ENCODE data around the gene TTC31.
"Not testable (repeated sequence)": the region's sequence is repeated elsewhere in the genome, so short reads cannot be mapped to it uniquely, and the experiment has no call there.

TTC31 gene

GRCh38 chr2:74472945-74473258 is 10.0 kb upstream of the TTC31 start:
- DNase-seq (ENCODE audit: low read depth) = no peak
- Histone ChIP-seq H3K27me3 (replicated peaks; ENCODE audit: control insufficient read depth, insufficient read depth, low read length) (no peaks in the 10 kb centered on the region), H3K4me3 (ENCODE audit: low read length) (peak overlapping the region; percentile 94), H3K9ac (ENCODE audit: low read length) (peak overlapping the region; percentile 98), H3K9me3 (ENCODE audit: control insufficient read depth, low read length) (no peaks in the 10 kb centered on the region), H3K4me1 (ENCODE audit: control insufficient read depth, insufficient read depth, low read length) (peaks cover 13% of the 10 kb centered on the region), H3K36me3 (ENCODE audit: control insufficient read depth, insufficient read depth, low read length, severe bottlenecking) (peaks cover 25% of the 10 kb centered on the region)

- H3K27me3 ChIP-seq (replicated peaks; ENCODE audit: control insufficient read depth, insufficient read depth, low read length) = no peaks in the 10 kb centered on the region
- no peaks in the 10 kb centered on the region for H3K9me3 ChIP-seq (ENCODE audit: control insufficient read depth, low read length)
- H3K9ac ChIP-seq (ENCODE audit: low read length) = no peak overlapping the region
- H3K4me3 ChIP-seq (ENCODE audit: low read length) = no peak overlapping the region
- no peak for DNase-seq (ENCODE audit: low read depth)
- peaks cover 29% of the 10 kb centered on the region for H3K36me3 ChIP-seq (ENCODE audit: control insufficient read depth, insufficient read depth, low read length, severe bottlenecking)
- peaks cover 13% of the 10 kb centered on the region for H3K4me1 ChIP-seq (ENCODE audit: control insufficient read depth, insufficient read depth, low read length)
Measured at GRCh38 chr2:74474481-74474880, 8.4 kb upstream of the TTC31 start.

GRCh38 chr2:74474899-74475298 is 8.0 kb upstream of the TTC31 start:
- peaks cover 13% of the 10 kb centered on the region for H3K4me1 ChIP-seq (ENCODE audit: control insufficient read depth, insufficient read depth, low read length)
- no peaks in the 10 kb centered on the region for H3K9me3 ChIP-seq (ENCODE audit: control insufficient read depth, low read length)
- no peak overlapping the region for H3K9ac ChIP-seq (ENCODE audit: low read length)
- H3K27me3 ChIP-seq (replicated peaks; ENCODE audit: control insufficient read depth, insufficient read depth, low read length) = no peaks in the 10 kb centered on the region
- DNase-seq (ENCODE audit: low read depth) = peak; percentile 25
- H3K36me3 ChIP-seq (ENCODE audit: control insufficient read depth, insufficient read depth, low read length, severe bottlenecking) = peaks cover 33% of the 10 kb centered on the region
- H3K4me3 ChIP-seq (ENCODE audit: low read length) = no peak overlapping the region

- H3K27me3 ChIP-seq (replicated peaks; ENCODE audit: control insufficient read depth, insufficient read depth, low read length) = no peaks in the 10 kb centered on the region
- peak overlapping the region; percentile 100 for H3K4me3 ChIP-seq (ENCODE audit: low read length)
- peak; percentile 28 for DNase-seq (ENCODE audit: low read depth)
- peaks cover 20% of the 10 kb centered on the region for H3K4me1 ChIP-seq (ENCODE audit: control insufficient read depth, insufficient read depth, low read length)
- H3K9ac ChIP-seq (ENCODE audit: low read length) = peak overlapping the region; percentile 93
- H3K36me3 ChIP-seq (ENCODE audit: control insufficient read depth, insufficient read depth, low read length, severe bottlenecking) = peaks cover 24% of the 10 kb centered on the region
- H3K9me3 ChIP-seq (ENCODE audit: control insufficient read depth, low read length) = no peaks in the 10 kb centered on the region
Measured at GRCh38 chr2:74481431-74481830, 1.4 kb upstream of the TTC31 start.

GRCh38 chr2:74481961-74482800 is 700 bp upstream of the TTC31 start:
- Histone ChIP-seq H3K9me3 (ENCODE audit: control insufficient read depth, low read length) (no peaks in the 10 kb centered on the region), H3K27me3 (replicated peaks; ENCODE audit: control insufficient read depth, insufficient read depth, low read length) (no peaks in the 10 kb centered on the region), H3K4me1 (ENCODE audit: control insufficient read depth, insufficient read depth, low read length) (peaks cover 20% of the 10 kb centered on the region), H3K9ac (ENCODE audit: low read length) (peak overlapping the region; percentile 93), H3K4me3 (ENCODE audit: low read length) (peak overlapping the region; percentile 100), H3K36me3 (ENCODE audit: control insufficient read depth, insufficient read depth, low read length, severe bottlenecking) (peaks cover 22% of the 10 kb centered on the region)
- peak; percentile 63 for DNase-seq (ENCODE audit: low read depth)

- Histone ChIP-seq H3K36me3 (ENCODE audit: control insufficient read depth, insufficient read depth, low read length, severe bottlenecking) (peaks cover 17% of the 10 kb centered on the region), H3K9ac (ENCODE audit: low read length) (peak overlapping the region; percentile 93), H3K4me1 (ENCODE audit: control insufficient read depth, insufficient read depth, low read length) (peaks cover 23% of the 10 kb centered on the region), H3K4me3 (ENCODE audit: low read length) (peak overlapping the region; percentile 100)
- DNase-seq (ENCODE audit: low read depth); H3K27me3 ChIP-seq (replicated peaks; ENCODE audit: control insufficient read depth, insufficient read depth, low read length); H3K9me3 ChIP-seq (ENCODE audit: control insufficient read depth, low read length): not testable (repeated sequence)
Measured at GRCh38 chr2:74483675-74484164, 839 bp downstream of the TTC31 start.

- Histone ChIP-seq H3K4me1 (ENCODE audit: control insufficient read depth, insufficient read depth, low read length) (peaks cover 17% of the 10 kb centered on the region), H3K9ac (ENCODE audit: low read length) (no peak overlapping the region), H3K36me3 (ENCODE audit: control insufficient read depth, insufficient read depth, low read length, severe bottlenecking) (peaks cover 12% of the 10 kb centered on the region), H3K9me3 (ENCODE audit: control insufficient read depth, low read length) (no peaks in the 10 kb centered on the region), H3K4me3 (ENCODE audit: low read length) (no peak overlapping the region), H3K27me3 (replicated peaks; ENCODE audit: control insufficient read depth, insufficient read depth, low read length) (no peaks in the 10 kb centered on the region)
- DNase-seq (ENCODE audit: low read depth) = no peak
Measured at GRCh38 chr2:74486141-74486540, 3.3 kb downstream of the TTC31 start.

- Histone ChIP-seq H3K9ac (ENCODE audit: low read length) (no peak overlapping the region), H3K9me3 (ENCODE audit: control insufficient read depth, low read length) (no peaks in the 10 kb centered on the region), H3K36me3 (ENCODE audit: control insufficient read depth, insufficient read depth, low read length, severe bottlenecking) (peaks cover 40% of the 10 kb centered on the region), H3K4me1 (ENCODE audit: control insufficient read depth, insufficient read depth, low read length) (peaks cover 3% of the 10 kb centered on the region), H3K4me3 (ENCODE audit: low read length) (no peak overlapping the region), H3K27me3 (replicated peaks; ENCODE audit: control insufficient read depth, insufficient read depth, low read length) (no peaks in the 10 kb centered on the region)
- DNase-seq (ENCODE audit: low read depth) = no peak
Measured at GRCh38 chr2:74488643-74489481, 6.0 kb downstream of the TTC31 start.

- DNase-seq (ENCODE audit: low read depth) = no peak
- H3K36me3 ChIP-seq (ENCODE audit: control insufficient read depth, insufficient read depth, low read length, severe bottlenecking) = peaks cover 46% of the 10 kb centered on the region
Measured at GRCh38 chr2:74489906-74490305, 7.0 kb downstream of the TTC31 start.

GRCh38 chr2:74491648-74492544 is 9.0 kb downstream of the TTC31 start:
- Histone ChIP-seq H3K9me3 (ENCODE audit: control insufficient read depth, low read length) (no peaks in the 10 kb centered on the region), H3K4me3 (ENCODE audit: low read length) (no peak overlapping the region), H3K4me1 (ENCODE audit: control insufficient read depth, insufficient read depth, low read length) (peaks cover 3% of the 10 kb centered on the region), H3K9ac (ENCODE audit: low read length) (no peak overlapping the region), H3K27me3 (replicated peaks; ENCODE audit: control insufficient read depth, insufficient read depth, low read length) (no peaks in the 10 kb centered on the region), H3K36me3 (ENCODE audit: control insufficient read depth, insufficient read depth, low read length, severe bottlenecking) (peaks cover 46% of the 10 kb centered on the region)
- DNase-seq (ENCODE audit: low read depth) = no peak

More at GRCh38 chr2:74489906-74490305, 7.0 kb downstream of the TTC31 start:
- no peak overlapping the region for H3K4me3 ChIP-seq (ENCODE audit: low read length)
- no peaks in the 10 kb centered on the region for H3K9me3 ChIP-seq (ENCODE audit: control insufficient read depth, low read length)
- H3K9ac ChIP-seq (ENCODE audit: low read length) = no peak overlapping the region
- no peaks in the 10 kb centered on the region for H3K27me3 ChIP-seq (replicated peaks; ENCODE audit: control insufficient read depth, insufficient read depth, low read length)
- peaks cover 3% of the 10 kb centered on the region for H3K4me1 ChIP-seq (ENCODE audit: control insufficient read depth, insufficient read depth, low read length)
